GM20000 (cell line): ENCODE results near the gene STK40.

ENCODE experiments used
- DNase-seq: peaks from one replicate; pipeline ENCODE4 v3.0.0; 2012; ENCODE audit warnings: low spot score
- CTCF ChIP-seq: IDR thresholded peaks from 2 replicates; pipeline ENCODE4 v1.5.1; 2012; ENCODE audit warnings: mild to moderate bottlenecking, control low read depth; ENCODE audit errors: extremely low read depth, missing control alignments

The STK40 gene

GRCh38 chr1:36389999-36390398 is 4.3 kb upstream of the STK40 start:
- no peak for DNase-seq
- TF ChIP-seq CTCF = no peak

- TF ChIP-seq CTCF = no peak
Observed at GRCh38 chr1:36389261-36389660, 3.5 kb upstream of the STK40 start.

GRCh38 chr1:36387141-36387949 is 1.6 kb upstream of the STK40 start:
- TF ChIP-seq CTCF = no peak
- DNase-seq = no peak

More at GRCh38 chr1:36389261-36389660, 3.5 kb upstream of the STK40 start:
- no peak for DNase-seq

- TF ChIP-seq CTCF = no peak
- DNase-seq = peak; percentile 88
Observed at GRCh38 chr1:36386265-36387140, 779 bp upstream of the STK40 start.

GRCh38 chr1:36384542-36385409 is 948 bp downstream of the STK40 start:
- no peak for TF ChIP-seq CTCF
- peak; percentile 29 for DNase-seq

GRCh38 chr1:36383240-36383639 is 2.5 kb downstream of the STK40 start:
- no peak for TF ChIP-seq CTCF
- no peak for DNase-seq
